Measurements from ENCODE around the gene LRRC3.

- no peak for TF ChIP-seq CTCF (IDR thresholded peaks at IDR 0.05)
- no peak for TF ChIP-seq POLR2A (IDR thresholded peaks at IDR 0.05)
Measured at GRCh38 chr21:44466351-44466954, 11.1 kb downstream of the LRRC3 start.
